Measurements from ENCODE around the gene CLMP. TPM values are rescaled to one million over a fixed set of nuclear protein-coding genes. Genes with fewer than 3 reads are reported as not detected.

The CLMP gene
- total RNA-seq, 1 experiment from 2014 or later = 3.2 TPM

DNA sequence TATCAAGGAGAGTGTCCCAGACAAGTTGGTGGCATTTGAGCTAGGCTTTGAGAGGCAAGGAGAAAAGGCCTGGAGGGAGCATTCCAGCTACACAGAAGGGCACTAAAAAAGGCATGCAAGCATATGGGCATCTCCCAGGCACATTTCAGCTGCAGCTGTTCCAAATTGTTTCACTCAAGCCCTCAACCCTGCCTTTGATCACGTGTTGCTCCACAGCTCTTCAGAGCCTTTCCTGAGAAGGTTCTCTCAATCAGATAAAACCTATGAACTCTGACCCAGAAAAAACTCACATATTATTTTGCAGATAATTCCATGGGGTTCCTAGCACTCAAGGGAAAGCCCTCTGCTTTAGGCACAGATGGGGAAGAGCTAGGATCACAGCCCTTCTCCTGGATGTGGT, 108.7 kb downstream of the CLMP start:
- ChIA-PET RAD21 (ENCODE audit: low non-redundant PET in 1 of 2, low total read pairs in 2 of 2, uncharacterized antibody in 2 of 2, unreplicated experiment in 2 of 2) (no interaction called here), POLR2A (no interaction called here), CTCF (interaction anchor here (1.6 kb wide), 1 partner anchor 17 kb away, joined by 6 read pairs; no protein-coding TSS in a partner anchor)
- no peak for ATAC-seq
- H3K27ac ChIP-seq (ENCODE audit: low read depth, low read length) = no peak overlapping the region
- H3K9ac ChIP-seq (ENCODE audit: low read length) = no peak overlapping the region
- no peaks in the 10 kb centered on the region for H4K20me1 ChIP-seq (ENCODE audit: insufficient read depth)
- no peak overlapping the region for H3K4me3 ChIP-seq (replicated peaks in 1 of 2; ENCODE audit: low read depth in 1 of 2, low read length in 2 of 2)
- no peaks in the 10 kb centered on the region for H3K36me3 ChIP-seq (ENCODE audit: control insufficient read depth in 1 of 2, insufficient read depth in 2 of 2, low read length in 2 of 2)
- TF ChIP-seq JUND (IDR thresholded peaks at IDR 0.05) = no peak
- no peak for TF ChIP-seq EGR1 (IDR thresholded peaks at IDR 0.05; ENCODE audit: low read depth)
- TF ChIP-seq CBX3 (IDR thresholded peaks at IDR 0.05; ENCODE audit: low read depth) = no peak
- TF ChIP-seq CEBPB (IDR thresholded peaks at IDR 0.05; ENCODE audit: low read depth) = no peak
- TF ChIP-seq FOSL1 (IDR thresholded peaks at IDR 0.05; ENCODE audit: low read depth) = no peak
- no peak overlapping the region for H2AFZ ChIP-seq (ENCODE audit: low read depth, low read length, poor library complexity, severe bottlenecking)
- no peaks in the 10 kb centered on the region for H3K9me2 ChIP-seq (ENCODE audit: insufficient read depth)
- BruUV-seq (replicated peaks) = no TSS peak
- peaks cover 7 to 12% of the 10 kb centered on the region in 2 experiments; a peak in 3 of 4 replicates for H3K4me1 ChIP-seq (ENCODE audit: control insufficient read depth in 1 of 2, insufficient read depth in 2 of 2, low read length in 2 of 2)
- intact Hi-C loops (cut with micrococcal nuclease) = no loop called here
- no peak for DNase-seq (ENCODE audit: low read depth, low spot score)
- H3K79me2 ChIP-seq (ENCODE audit: insufficient read depth, low read length) = no peaks in the 10 kb centered on the region
- H3K27me3 ChIP-seq (ENCODE audit: insufficient read depth, low read length) = no peaks in the 10 kb centered on the region
- H3K4me2 ChIP-seq (ENCODE audit: low read length) = no peak overlapping the region
- H3K9me3 ChIP-seq (ENCODE audit: control insufficient read depth in 1 of 2, insufficient read depth in 1 of 2, low read depth in 1 of 2, low read length in 2 of 2) = peaks cover 0 to 3% of the 10 kb centered on the region in 2 experiments; a peak in 1 of 4 replicates

DNA sequence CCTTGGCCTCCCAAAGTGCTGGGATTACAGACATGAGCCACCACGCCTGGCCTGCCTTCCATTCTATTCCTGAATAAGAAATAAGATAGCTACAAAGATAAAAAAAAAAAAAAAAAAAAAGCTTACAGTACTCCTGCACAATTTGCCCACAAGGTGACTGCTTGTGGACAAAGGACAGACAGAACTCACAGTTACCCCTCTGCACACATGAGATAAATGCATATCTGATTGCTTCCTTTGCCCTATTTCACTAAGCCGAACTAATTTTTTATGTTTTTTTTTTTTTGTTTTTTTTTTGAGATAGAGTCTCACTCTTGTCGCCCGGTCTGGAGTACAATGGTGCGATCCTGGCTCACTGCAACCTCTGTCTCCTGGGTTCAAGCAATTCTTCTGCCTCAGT, 109.6 kb downstream of the CLMP start:
- Histone ChIP-seq H2AFZ (ENCODE audit: low read depth, low read length, poor library complexity, severe bottlenecking) (no peak overlapping the region), H3K4me1 (ENCODE audit: control insufficient read depth in 1 of 2, insufficient read depth in 2 of 2, low read length in 2 of 2) (peaks cover 7 to 12% of the 10 kb centered on the region in 2 experiments; a peak in 3 of 4 replicates), H3K4me2 (ENCODE audit: low read length) (no peak overlapping the region), H3K27ac (ENCODE audit: low read depth, low read length) (no peak overlapping the region), H3K27me3 (ENCODE audit: insufficient read depth, low read length) (no peaks in the 10 kb centered on the region), H3K9me2 (ENCODE audit: insufficient read depth) (no peaks in the 10 kb centered on the region), H3K79me2 (ENCODE audit: insufficient read depth, low read length) (no peaks in the 10 kb centered on the region), H3K4me3 (replicated peaks in 1 of 2; ENCODE audit: low read depth in 1 of 2, low read length in 2 of 2) (no peak overlapping the region), H4K20me1 (ENCODE audit: insufficient read depth) (no peaks in the 10 kb centered on the region), H3K9me3 (ENCODE audit: control insufficient read depth in 1 of 2, insufficient read depth in 1 of 2, low read depth in 1 of 2, low read length in 2 of 2) (peaks cover 0 to 3% of the 10 kb centered on the region in 2 experiments; a peak in 1 of 4 replicates), H3K9ac (ENCODE audit: low read length) (no peak overlapping the region), H3K36me3 (ENCODE audit: control insufficient read depth in 1 of 2, insufficient read depth in 2 of 2, low read length in 2 of 2) (no peaks in the 10 kb centered on the region)
- ATAC-seq (no peak), DNase-seq (ENCODE audit: low read depth, low spot score) (no peak)
- CTCF ChIA-PET = interaction anchor here (1.0 to 1.6 kb wide), 2 partner anchors 18 to 162 kb away, joined by 3 to 6 read pairs; no protein-coding TSS in a partner anchor
- no TSS peak for BruUV-seq (replicated peaks)
- intact Hi-C loops (cut with micrococcal nuclease) = no loop called here
- RAD21 ChIA-PET (ENCODE audit: low non-redundant PET in 1 of 2, low total read pairs in 2 of 2, uncharacterized antibody in 2 of 2, unreplicated experiment in 2 of 2) = no interaction called here
- TF ChIP-seq RAD21 (IDR thresholded peaks at IDR 0.05; ENCODE audit: low read depth) (no peak), YY1 (IDR thresholded peaks at IDR 0.05; ENCODE audit: extremely low read depth, insufficient replicate concordance, low read depth, low read length) (no peak), POLR2AphosphoS5 (IDR thresholded peaks at IDR 0.05; ENCODE audit: low read depth, low read length) (no peak), SP1 (IDR thresholded peaks at IDR 0.05; ENCODE audit: low read depth) (no peak), POLR2A (IDR thresholded peaks at IDR 0.05; ENCODE audit: borderline replicate concordance, extremely low read depth, insufficient read depth, insufficient read length) (no peak)
- TF ChIP-seq, protein P1, sequence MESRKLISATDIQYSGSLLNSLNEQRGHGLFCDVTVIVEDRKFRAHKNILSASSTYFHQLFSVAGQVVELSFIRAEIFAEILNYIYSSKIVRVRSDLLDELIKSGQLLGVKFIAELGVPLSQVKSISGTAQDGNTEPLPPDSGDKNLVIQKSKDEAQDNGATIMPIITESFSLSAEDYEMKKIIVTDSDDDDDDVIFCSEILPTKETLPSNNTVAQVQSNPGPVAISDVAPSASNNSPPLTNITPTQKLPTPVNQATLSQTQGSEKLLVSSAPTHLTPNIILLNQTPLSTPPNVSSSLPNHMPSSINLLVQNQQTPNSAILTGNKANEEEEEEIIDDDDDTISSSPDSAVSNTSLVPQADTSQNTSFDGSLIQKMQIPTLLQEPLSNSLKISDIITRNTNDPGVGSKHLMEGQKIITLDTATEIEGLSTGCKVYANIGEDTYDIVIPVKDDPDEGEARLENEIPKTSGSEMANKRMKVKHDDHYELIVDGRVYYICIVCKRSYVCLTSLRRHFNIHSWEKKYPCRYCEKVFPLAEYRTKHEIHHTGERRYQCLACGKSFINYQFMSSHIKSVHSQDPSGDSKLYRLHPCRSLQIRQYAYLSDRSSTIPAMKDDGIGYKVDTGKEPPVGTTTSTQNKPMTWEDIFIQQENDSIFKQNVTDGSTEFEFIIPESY (IDR thresholded peaks at IDR 0.05; ENCODE audit: extremely low read depth, insufficient replicate concordance, low read length) = no peak
- POLR2A ChIA-PET = no interaction called here

Data from HCT116 (cell line).